GM12878 (cell line): ENCODE measurements around the gene SLC25A26. TPM values are rescaled to one million over a fixed set of nuclear protein-coding genes. Genes with fewer than 3 reads are reported as not detected.

Source experiments
- ATAC-seq: fragments of 200-7000 bp; cut with Tn5 transposase; 3 replicates; pipeline ENCODE4 v1.9.1; 2020; ENCODE audit warnings: mild to moderate bottlenecking, moderate library complexity
- BruUV-seq: library from RNA; stranded (reverse); fragments of 400-500 nt; replicated peaks from 2 replicates; lab custom pipeline; 2021; lab: Mats Ljungman, UMichigan
- CTCF ChIA-PET: fragments of 300-600 bp; sonication (Branson Sonifier 250); formaldehyde crosslinking; extraction: SDS; loops from one replicate; lab custom pipeline; 2021; ENCODE audit warnings: inconsistent platforms; lab: Yijun Ruan, JAX
- POLR2A ChIA-PET: fragments of 350-600 bp; formaldehyde crosslinking; extraction: SDS; loops from one replicate; lab custom pipeline; 2021; ENCODE audit warnings: inconsistent platforms; lab: Charles Lee
- RAD21 ChIA-PET: fragments of 300-600 bp; sonication (Branson Sonifier 250); formaldehyde crosslinking; loops from one replicate; lab custom pipeline; 2023; ENCODE audit warnings: antibody characterized with exemption; ENCODE audit not compliant: unreplicated experiment; lab: Charles Lee
- SMC1A ChIA-PET: fragments of 300-600 bp; sonication (Branson Sonifier 250); formaldehyde crosslinking; loops from one replicate; lab custom pipeline; 2023; ENCODE audit not compliant: unreplicated experiment, uncharacterized antibody; lab: Charles Lee
- DNase-seq: peaks from one replicate; pipeline ENCODE4 v3.0.0-alpha.2; 2011; ENCODE audit warnings: low read depth, low spot score
- FAIRE-seq: peaks from 3 replicates; lab custom pipeline; 2011; peaks lifted over from hg19 to GRCh38; lab: Jason Lieb, UNC
- H2AFZ ChIP-seq: 2 replicates; pipeline ENCODE4 v1.6.0; 2011; ENCODE audit warnings: low read depth, low read length, control low read depth; ENCODE audit not compliant: control insufficient read depth
- H3K27ac ChIP-seq: 2 replicates; pipeline ENCODE4 v1.5.1; 2011; ENCODE audit warnings: control low read depth; ENCODE audit not compliant: control insufficient read depth, insufficient read depth
- H3K27me3 ChIP-seq, 2 experiments: replicated peaks in 1 of 2; 2 replicates each; pipeline versions ENCODE4 v1.6.0 to v1.6.1; 2011; ENCODE audit warnings: low read length in 1 of 2; ENCODE audit not compliant: control insufficient read depth in 2 of 2, insufficient read depth in 2 of 2
- H3K36me3 ChIP-seq, 2 experiments: 2 replicates each; pipeline ENCODE4 v1.5.1; 2011; ENCODE audit warnings: low read length in 1 of 2; ENCODE audit not compliant: control insufficient read depth in 2 of 2, insufficient read depth in 2 of 2
- H3K4me1 ChIP-seq: 2 replicates; pipeline ENCODE4 v1.6.1; 2011; ENCODE audit warnings: mild to moderate bottlenecking, low read length, moderate library complexity, mixed read lengths; ENCODE audit not compliant: control insufficient read depth, insufficient read depth
- H3K4me2 ChIP-seq: 2 replicates; pipeline ENCODE4 v1.6.0; 2011; ENCODE audit warnings: control low read depth; ENCODE audit not compliant: control insufficient read depth, insufficient read depth
- H3K4me3 ChIP-seq: fragments of 200-600 bp; sonication (generic); 2 replicates; pipeline ENCODE4 v1.5.1; 2016
- H3K79me2 ChIP-seq: 2 replicates; pipeline ENCODE4 v1.6.0; 2011; ENCODE audit warnings: low read length; ENCODE audit not compliant: control insufficient read depth, insufficient read depth
- H3K9ac ChIP-seq: 2 replicates; pipeline ENCODE4 v1.8.0; 2011; ENCODE audit warnings: low read length, control low read depth, mixed read lengths; ENCODE audit not compliant: control insufficient read depth, insufficient read depth
- H3K9me3 ChIP-seq: replicated peaks from 3 replicates; pipeline ENCODE4 v1.5.1; 2011; ENCODE audit warnings: mild to moderate bottlenecking, low read length; ENCODE audit not compliant: control insufficient read depth, insufficient read depth
- H4K20me1 ChIP-seq: 2 replicates; pipeline ENCODE4 v1.6.0; 2011; ENCODE audit not compliant: control insufficient read depth, insufficient read depth
- BCL11A ChIP-seq: IDR thresholded peaks from 2 replicates; pipeline ENCODE4 v1.6.1; 2011; ENCODE audit warnings: low read depth, low read length
- CEBPB ChIP-seq, 2 experiments: fragments of 150-350 bp in 1 of 2; IDR thresholded peaks; 2 replicates each; pipeline ENCODE4 v1.6.1; 2012 to 2014; ENCODE audit warnings: low read depth in 2 of 2, low read length in 2 of 2, borderline replicate concordance in 1 of 2, inconsistent platforms in 1 of 2
- CHD4 ChIP-seq: fragments of 200-600 bp; sonication (generic); IDR thresholded peaks from 2 replicates; pipeline ENCODE4 v1.6.1; 2016; ENCODE audit warnings: mild to moderate bottlenecking
- CREB1 ChIP-seq: IDR thresholded peaks from 2 replicates; pipeline ENCODE4 v1.6.1; 2012; ENCODE audit warnings: low read depth, mild to moderate bottlenecking, inconsistent platforms
- HDAC2 ChIP-seq: fragments of 200-600 bp; sonication (generic); IDR thresholded peaks from 2 replicates; pipeline ENCODE4 v1.6.1; 2017
- RB1 ChIP-seq: fragments of 450-650 bp; formaldehyde crosslinking; IDR thresholded peaks from 2 replicates; pipeline ENCODE4 v1.6.1; 2017; ENCODE audit warnings: mild to moderate bottlenecking, borderline replicate concordance
- WGBS: methylation state at CpG from one replicate; pipeline ENCODE4 v1.1.6; 2016; ENCODE audit warnings: low lambda C conversion rate; ENCODE audit not compliant: insufficient replicate concordance, insufficient coverage; ENCODE audit errors: missing lambda C conversion rate; 5-methylcytosine and 5-hydroxymethylcytosine counted together
- in situ Hi-C: fragments of 300-500 bp; cut with MboI; formaldehyde crosslinking; loops from 9 replicates; pipeline ENCODE4 v1.14.3; 2018; ENCODE audit warnings: mixed read lengths
- intact Hi-C: fragments of 100-400 bp; cut with micrococcal nuclease; formaldehyde crosslinking; loops from one replicate; pipeline ENCODE4 v1.14.2; 2022; ENCODE audit not compliant: unreplicated experiment
- polyA plus RNA-seq, 11 experiments: library from polyadenylated mRNA; depleted of rRNA in 4 of 11; unstranded in 6 of 11; stranded (reverse) in 5 of 11; fragments of >200 nt; fragmentation: Nextera tagmentation in 4 of 11; fragmentation: Illumina TruSeq in 1 of 11; extraction: Ambion mirVana in 4 of 11; extraction: Trizol in 1 of 11; gene quantifications; 1 replicate in 1 of 11; 2 replicates in 10 of 11; pipeline versions ENCODE4 v1.2.1 to v1.2.3, GENCODE V29; 2011 to 2016; ENCODE audit warnings: inconsistent platforms in 2 of 11, missing spikeins in 2 of 11, low read depth in 1 of 11
- total RNA-seq, 4 experiments: library from RNA; depleted of rRNA in 3 of 4; stranded (reverse); fragments of >200 nt in 3 of 4; fragmentation: Illumina TruSeq in 1 of 4; extraction: Trizol in 1 of 4; gene quantifications; 2 replicates each; pipeline versions ENCODE4 v1.2.1 to v1.2.3, GENCODE V29; 2013 to 2021
- TF ChIP-seq, protein P1 (sequence below): fragments of 450-650 bp; formaldehyde crosslinking; IDR thresholded peaks from 2 replicates; pipeline ENCODE4 v1.5.0; 2022; ENCODE audit warnings: mild to moderate bottlenecking, missing genetic modification characterization
- TF ChIP-seq, protein P2 (sequence below): IDR thresholded peaks from 2 replicates; pipeline ENCODE4 v1.6.1; 2011; ENCODE audit warnings: low read depth, mild to moderate bottlenecking, low read length, moderate library complexity, borderline replicate concordance; ENCODE audit errors: extremely low read depth
- TF ChIP-seq, protein P3 (sequence below): IDR thresholded peaks from 2 replicates; pipeline ENCODE4 v1.6.1; 2012; ENCODE audit warnings: low read depth, low read length, improper control_type of control experiment
- TF ChIP-seq, protein P4 (sequence below): fragments of 450-650 bp; IDR thresholded peaks from 2 replicates; pipeline ENCODE4 v1.6.1; 2016; ENCODE audit warnings: mild to moderate bottlenecking
- TF ChIP-seq, protein P5 (sequence below): IDR thresholded peaks from 2 replicates; pipeline ENCODE4 v1.6.1; 2011; ENCODE audit warnings: mild to moderate bottlenecking, low read depth, low read length, moderate library complexity; ENCODE audit not compliant: insufficient replicate concordance
- TF ChIP-seq, protein P6 (sequence below): fragments of 450-650 bp; IDR thresholded peaks from 2 replicates; pipeline ENCODE4 v1.6.1; 2017; ENCODE audit warnings: mild to moderate bottlenecking

Gene SLC25A26
- total and polyA plus RNA-seq, 10 of the 15 experiments (the other 5 are each of a cell fraction or from before 2014, with no cell fraction given): 14.6 to 49.7 (median 24.9) TPM

DNA sequence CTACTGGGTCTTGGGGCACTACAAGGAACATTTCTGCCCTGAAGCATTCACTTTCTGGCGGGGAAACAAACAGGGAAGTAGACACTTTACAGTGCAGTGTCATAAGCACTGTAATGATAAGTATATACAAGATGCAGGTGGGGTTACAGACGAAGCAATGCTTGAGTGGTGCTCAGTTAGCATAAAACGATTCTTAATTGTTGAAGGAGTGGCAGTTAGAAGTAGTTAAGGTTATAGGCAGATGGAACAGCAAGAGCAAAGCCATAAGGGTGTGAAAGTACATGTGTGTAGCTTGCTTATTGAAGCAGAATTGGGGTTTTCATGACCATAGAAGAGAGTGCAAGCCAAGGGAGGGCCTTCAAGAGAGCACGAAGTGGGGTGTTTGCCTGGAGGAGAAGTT, 46.2 kb downstream of the SLC25A26 start (continued):
- TF ChIP-seq, protein P1, sequence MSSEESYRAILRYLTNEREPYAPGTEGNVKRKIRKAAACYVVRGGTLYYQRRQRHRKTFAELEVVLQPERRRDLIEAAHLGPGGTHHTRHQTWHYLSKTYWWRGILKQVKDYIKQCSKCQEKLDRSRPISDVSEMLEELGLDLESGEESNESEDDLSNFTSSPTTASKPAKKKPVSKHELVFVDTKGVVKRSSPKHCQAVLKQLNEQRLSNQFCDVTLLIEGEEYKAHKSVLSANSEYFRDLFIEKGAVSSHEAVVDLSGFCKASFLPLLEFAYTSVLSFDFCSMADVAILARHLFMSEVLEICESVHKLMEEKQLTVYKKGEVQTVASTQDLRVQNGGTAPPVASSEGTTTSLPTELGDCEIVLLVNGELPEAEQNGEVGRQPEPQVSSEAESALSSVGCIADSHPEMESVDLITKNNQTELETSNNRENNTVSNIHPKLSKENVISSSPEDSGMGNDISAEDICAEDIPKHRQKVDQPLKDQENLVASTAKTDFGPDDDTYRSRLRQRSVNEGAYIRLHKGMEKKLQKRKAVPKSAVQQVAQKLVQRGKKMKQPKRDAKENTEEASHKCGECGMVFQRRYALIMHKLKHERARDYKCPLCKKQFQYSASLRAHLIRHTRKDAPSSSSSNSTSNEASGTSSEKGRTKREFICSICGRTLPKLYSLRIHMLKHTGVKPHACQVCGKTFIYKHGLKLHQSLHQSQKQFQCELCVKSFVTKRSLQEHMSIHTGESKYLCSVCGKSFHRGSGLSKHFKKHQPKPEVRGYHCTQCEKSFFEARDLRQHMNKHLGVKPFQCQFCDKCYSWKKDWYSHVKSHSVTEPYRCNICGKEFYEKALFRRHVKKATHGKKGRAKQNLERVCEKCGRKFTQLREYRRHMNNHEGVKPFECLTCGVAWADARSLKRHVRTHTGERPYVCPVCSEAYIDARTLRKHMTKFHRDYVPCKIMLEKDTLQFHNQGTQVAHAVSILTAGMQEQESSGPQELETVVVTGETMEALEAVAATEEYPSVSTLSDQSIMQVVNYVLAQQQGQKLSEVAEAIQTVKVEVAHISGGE (CRISPR knock-in tag): no peak
- TF ChIP-seq BCL11A: no peak

DNA sequence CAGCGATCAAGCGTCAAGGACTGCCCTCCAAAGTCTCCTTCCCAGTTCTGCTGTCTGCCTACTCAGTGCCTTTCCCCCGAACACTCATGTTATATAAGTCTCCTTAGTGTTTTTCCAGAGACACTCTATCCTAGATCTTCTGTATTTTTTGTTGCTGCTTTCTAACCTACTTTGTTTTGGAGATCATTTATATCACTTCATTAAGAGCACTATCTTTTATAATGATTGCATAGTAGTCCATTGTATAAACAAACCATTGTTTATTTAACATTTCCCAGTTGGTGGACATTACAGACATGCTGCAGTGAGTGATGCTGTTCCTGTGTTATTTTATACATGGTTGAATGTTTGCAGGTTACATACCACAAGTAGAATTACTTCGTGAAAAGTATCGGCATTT, 47.1 kb downstream of the SLC25A26 start:
- no peak for ATAC-seq
- no peaks in the 10 kb centered on the region for H3K27me3 ChIP-seq
- in situ Hi-C loops: no loop called here
- no peak overlapping the region for H2AFZ ChIP-seq
- H3K9me3 ChIP-seq: no peaks in the 10 kb centered on the region; the same call in 2 of the 3 replicates
- BruUV-seq: no TSS peak
- CTCF ChIA-PET: interaction anchor here (1.3 to 3.5 kb wide), 4 partner anchors 14 to 554 kb away, joined by 4 to 16 read pairs (median 7); no protein-coding TSS in a partner anchor
- H3K27ac ChIP-seq: no peak overlapping the region
- no peak for FAIRE-seq
- no peak overlapping the region for H3K9ac ChIP-seq
- H3K36me3 ChIP-seq: no peaks in the 10 kb centered on the region
- RAD21 ChIA-PET: no interaction called here
- SMC1A ChIA-PET: no interaction called here
- H4K20me1 ChIP-seq: no peaks in the 10 kb centered on the region
- DNase-seq: no peak
- H3K4me2 ChIP-seq: no peak overlapping the region
- 95% methylated on average over 5 of the region's 5 CpGs for WGBS
- H3K79me2 ChIP-seq: no peaks in the 10 kb centered on the region
- H3K4me1 ChIP-seq: no peaks in the 10 kb centered on the region; the same call in 1 of the 2 replicates
- no peak overlapping the region for H3K4me3 ChIP-seq
- POLR2A ChIA-PET: no interaction called here
- intact Hi-C loops: no loop called here
- TF ChIP-seq CEBPB (IDR thresholded peaks at IDR 0.05; ENCODE audit: borderline replicate concordance in 1 of 2, low read depth in 2 of 2, low read length in 2 of 2): no peak
- TF ChIP-seq, protein P2, sequence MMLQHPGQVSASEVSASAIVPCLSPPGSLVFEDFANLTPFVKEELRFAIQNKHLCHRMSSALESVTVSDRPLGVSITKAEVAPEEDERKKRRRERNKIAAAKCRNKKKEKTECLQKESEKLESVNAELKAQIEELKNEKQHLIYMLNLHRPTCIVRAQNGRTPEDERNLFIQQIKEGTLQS: no peak
- TF ChIP-seq CREB1: no peak
- no peak for TF ChIP-seq HDAC2
- TF ChIP-seq, protein P3, sequence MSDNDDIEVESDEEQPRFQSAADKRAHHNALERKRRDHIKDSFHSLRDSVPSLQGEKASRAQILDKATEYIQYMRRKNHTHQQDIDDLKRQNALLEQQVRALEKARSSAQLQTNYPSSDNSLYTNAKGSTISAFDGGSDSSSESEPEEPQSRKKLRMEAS: no peak
- no peak for TF ChIP-seq RB1
- TF ChIP-seq CHD4: no peak
- TF ChIP-seq, protein P4, sequence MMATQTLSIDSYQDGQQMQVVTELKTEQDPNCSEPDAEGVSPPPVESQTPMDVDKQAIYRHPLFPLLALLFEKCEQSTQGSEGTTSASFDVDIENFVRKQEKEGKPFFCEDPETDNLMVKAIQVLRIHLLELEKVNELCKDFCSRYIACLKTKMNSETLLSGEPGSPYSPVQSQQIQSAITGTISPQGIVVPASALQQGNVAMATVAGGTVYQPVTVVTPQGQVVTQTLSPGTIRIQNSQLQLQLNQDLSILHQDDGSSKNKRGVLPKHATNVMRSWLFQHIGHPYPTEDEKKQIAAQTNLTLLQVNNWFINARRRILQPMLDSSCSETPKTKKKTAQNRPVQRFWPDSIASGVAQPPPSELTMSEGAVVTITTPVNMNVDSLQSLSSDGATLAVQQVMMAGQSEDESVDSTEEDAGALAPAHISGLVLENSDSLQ: no peak
- TF ChIP-seq, protein P5, sequence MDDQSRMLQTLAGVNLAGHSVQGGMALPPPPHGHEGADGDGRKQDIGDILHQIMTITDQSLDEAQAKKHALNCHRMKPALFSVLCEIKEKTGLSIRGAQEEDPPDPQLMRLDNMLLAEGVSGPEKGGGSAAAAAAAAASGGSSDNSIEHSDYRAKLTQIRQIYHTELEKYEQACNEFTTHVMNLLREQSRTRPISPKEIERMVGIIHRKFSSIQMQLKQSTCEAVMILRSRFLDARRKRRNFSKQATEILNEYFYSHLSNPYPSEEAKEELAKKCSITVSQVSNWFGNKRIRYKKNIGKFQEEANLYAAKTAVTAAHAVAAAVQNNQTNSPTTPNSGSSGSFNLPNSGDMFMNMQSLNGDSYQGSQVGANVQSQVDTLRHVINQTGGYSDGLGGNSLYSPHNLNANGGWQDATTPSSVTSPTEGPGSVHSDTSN: no peak
- TF ChIP-seq, protein P6, sequence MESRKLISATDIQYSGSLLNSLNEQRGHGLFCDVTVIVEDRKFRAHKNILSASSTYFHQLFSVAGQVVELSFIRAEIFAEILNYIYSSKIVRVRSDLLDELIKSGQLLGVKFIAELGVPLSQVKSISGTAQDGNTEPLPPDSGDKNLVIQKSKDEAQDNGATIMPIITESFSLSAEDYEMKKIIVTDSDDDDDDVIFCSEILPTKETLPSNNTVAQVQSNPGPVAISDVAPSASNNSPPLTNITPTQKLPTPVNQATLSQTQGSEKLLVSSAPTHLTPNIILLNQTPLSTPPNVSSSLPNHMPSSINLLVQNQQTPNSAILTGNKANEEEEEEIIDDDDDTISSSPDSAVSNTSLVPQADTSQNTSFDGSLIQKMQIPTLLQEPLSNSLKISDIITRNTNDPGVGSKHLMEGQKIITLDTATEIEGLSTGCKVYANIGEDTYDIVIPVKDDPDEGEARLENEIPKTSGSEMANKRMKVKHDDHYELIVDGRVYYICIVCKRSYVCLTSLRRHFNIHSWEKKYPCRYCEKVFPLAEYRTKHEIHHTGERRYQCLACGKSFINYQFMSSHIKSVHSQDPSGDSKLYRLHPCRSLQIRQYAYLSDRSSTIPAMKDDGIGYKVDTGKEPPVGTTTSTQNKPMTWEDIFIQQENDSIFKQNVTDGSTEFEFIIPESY: no peak
